ENCODE data around the gene LARGE1.
"Not testable (repeated sequence)": the region's sequence is repeated elsewhere in the genome, so short reads cannot be mapped to it uniquely, and the experiment has no call there.

Gene LARGE1

DNA sequence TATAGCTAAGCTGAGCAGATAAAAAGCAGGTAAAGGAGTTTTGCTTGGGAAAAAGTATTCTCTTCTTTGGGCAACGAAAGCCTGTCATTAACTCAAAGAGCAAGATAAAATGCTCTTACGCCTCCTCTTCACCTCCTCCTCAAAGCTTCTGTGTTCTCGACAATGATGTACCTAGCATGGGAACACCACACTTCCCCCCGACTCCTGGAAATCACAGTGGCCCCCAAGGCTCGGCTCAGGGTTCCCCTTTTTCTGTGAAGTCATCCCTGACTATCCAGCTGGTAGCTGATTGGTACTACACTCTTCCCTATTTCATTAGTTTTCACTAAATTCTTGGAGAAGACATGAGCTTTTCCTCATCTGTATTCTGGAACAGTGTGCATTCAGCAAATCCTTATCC is 336.1 kb downstream of the LARGE1 start:
- DNase-seq = no peak

DNA sequence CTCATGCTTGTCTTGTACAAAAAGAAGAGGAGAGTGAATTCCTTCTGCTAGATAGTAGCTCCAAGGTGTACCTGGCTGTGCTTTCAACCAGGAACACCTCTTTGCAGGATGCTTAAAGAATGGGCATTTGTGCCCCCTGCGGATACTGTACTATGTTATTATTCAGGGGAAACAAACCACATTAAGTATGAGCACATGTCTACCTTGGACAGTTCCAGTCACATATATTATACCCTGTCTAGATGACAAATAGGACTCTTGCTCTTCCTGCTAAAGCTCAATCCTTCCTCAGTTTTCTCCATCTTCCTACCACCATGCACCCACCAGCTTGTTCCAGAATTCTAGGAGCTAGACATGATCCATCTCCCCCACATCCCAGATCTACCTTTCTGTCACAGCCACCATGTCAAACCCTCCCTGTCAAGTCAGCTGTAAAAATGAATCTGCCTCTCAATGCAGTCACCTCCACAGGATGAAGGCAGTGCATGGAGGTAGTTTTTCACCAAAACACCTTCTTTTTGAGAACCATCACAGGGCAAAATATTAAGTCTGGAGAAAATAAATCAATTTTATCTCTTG is 337.4 kb downstream of the LARGE1 start:
- no peak for DNase-seq

DNA sequence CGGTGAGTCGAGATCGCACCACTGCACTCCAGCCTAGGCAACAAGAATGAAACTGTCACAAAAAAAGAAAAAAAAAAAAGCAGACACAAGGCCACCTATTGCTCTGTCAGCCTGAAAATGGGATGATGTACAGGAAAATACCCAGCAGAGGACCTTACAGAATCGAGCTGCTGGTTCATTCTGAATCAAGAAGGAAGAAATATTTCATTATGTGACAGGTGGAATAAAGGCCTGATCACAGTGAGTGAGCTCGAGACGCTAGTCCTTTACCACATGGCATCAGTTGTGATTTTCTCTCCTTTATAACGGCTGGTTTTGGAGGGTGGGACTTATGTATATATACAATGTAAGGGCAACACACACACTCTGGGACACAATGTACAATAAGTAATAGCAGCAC is 340.0 kb downstream of the LARGE1 start:
- DNase-seq = no peak

DNA sequence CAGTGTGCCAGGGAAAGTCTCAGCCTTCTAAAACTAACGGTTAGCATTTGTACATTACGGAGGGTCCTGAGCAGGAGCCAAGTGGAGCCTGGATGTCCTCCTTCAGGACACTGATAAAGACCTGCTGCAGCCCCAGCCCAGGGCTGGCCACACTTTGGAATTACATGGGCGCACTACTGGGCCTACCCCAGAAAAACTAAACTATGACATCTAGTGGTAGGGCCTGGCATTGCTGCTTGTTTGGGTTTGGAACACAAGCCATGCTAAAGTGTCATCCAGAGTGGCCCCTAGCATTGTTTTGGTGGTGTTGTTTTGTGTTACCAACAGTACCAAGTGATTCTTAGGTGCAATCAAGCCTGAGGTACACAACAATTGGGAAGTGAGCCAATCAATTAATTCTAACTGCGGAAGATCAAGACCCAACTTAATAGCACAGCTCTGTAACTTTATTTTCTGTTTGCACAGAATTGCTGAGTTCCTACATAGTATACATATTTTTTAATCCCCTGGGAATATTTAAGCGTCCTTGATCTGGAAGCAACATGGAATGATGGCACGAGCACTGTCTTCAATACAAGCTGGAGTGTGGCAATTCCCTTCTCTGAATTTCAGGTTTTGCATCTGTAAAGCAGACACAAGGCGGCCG is 340.7 kb downstream of the LARGE1 start:
- DNase-seq = no peak

DNA sequence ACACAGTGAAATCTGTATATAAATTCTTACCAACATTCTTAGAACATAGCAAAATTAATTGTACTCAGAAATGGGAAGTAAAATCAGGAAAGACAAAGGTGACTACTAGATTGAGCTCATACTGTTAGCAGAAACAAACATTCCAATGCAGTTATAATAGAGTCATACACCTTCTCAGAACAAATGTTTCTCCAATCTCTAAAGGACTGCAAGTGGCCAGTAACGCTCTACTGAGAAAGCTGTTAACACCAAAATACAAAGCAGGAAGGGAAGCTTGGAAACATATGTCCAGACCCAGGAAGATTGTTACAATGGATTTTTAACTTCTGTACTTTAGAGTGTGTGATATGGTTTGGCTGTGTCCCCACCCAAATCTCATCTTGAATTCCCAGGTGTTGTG is 341.5 kb downstream of the LARGE1 start:
- DNase-seq = no peak

DNA sequence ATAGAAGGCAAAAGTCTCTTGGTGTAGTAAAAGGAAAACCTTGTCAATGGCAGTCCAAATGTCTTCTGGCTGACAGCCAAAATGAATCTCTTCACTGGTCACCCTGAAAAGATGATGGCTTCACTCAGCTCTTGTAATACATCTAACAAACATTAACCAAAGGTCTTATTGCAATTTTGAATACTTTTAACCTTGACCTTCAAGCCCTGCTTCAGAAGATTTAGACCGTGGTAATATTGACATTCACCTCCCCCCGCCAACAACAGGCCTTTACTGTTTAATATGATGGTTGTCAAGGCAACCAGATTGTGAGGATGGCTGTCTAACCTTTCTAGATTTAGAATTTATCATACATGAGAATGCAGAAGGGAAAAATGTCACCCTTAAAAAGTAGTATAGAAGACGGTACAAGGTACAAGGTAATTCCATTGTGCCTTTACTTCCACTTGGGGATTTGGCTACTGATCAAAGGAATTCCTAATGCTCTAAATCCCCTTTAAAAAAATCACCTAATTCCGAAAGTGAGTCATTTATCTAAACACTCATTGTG is 342.3 kb downstream of the LARGE1 start:
- no peak for DNase-seq

DNA sequence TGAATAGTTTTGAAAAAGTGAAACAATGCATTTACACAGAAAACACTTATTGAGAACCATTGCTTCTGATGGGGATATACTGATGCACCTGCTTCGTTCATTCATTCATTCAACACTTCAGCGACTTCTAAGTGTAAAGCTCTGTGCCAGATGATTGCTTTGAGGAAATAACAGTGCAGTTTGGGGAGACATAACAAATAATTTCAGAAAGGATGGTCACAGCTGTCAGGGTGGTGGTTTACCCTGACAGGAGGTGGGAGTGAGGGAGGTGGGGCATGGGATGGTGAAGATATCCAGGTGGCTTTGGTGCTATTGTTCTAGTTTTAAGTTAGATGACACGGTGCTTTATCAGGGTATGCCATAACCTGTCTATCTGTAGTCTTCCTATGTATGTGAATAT is 344.1 kb downstream of the LARGE1 start:
- no peak for DNase-seq

DNA sequence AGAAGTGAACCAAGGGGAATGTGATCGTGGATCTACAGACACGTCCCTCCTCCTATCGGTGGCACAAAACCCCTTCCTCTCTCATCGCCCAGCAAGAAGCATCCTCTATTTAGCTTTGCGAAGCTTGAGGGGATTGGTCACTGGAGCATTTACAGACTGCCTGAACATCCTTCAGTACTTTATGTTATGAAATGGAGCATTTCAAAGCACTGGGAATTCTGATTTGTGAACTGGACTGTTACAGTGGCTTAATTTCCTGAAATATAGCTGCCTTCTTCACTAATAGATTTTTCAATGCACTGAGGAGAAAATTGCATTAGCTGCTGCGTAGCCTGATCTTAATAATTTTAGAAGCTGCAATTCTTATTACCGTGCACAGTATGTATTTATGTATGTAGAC is 344.5 kb downstream of the LARGE1 start:
- DNase-seq = no peak

DNA sequence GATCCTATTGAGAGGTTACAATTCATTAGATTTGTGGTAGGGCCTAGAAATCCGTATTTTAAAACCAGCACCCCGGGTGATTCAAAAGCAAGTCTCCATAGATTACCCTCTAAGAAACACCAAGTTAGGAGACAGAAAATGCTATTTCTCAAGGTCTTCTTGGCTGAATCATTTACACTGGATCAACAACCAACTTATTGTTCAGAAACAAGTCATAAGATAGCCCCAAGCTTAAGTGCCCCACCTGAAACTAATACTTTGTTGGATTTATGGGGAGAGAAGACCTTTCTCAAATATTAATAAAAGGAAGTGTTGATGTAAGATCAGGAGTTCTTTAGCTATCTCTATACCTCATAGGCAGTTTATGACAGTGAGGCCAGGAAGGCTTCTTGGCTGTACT is 345.2 kb downstream of the LARGE1 start:
- DNase-seq = no peak

DNA sequence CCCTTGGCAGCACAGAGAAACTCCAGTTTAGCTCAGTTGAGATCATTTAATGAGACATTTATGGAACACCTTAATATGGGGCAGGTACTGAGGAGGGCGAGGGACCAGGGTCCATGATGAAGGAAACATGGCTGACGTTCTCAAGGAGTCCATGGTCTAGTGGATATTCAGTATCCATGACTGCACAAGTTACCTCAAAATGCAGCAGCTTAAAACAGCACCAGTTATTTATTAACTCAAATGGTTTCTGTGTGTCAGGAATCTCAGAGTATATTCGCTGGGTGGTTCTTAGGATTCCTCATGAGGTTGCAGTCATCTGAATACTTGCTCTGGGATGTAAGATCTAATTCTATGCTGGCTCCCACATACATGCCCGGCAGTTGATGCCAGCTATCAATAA is 346.8 kb downstream of the LARGE1 start:
- no peak for DNase-seq

DNA sequence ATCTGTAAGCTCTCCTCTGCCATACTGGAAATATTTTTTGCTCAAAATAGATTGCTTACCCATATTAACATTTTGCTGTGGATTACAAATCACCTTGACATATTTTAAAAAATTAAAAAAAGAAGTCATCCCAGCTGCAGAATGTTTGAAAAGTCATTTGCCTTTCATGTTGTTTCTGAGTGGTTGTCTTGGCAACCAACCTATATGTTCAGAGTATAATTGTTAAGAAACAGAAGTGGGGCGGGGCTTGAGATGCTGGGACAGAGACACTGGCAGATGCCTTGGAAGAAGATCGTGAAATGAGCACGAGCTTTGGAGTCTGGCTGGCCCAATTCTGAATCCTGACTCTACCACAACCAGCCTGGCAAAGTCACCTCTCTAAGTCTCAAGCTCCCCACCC is 348.2 kb downstream of the LARGE1 start:
- no peak for DNase-seq

DNA sequence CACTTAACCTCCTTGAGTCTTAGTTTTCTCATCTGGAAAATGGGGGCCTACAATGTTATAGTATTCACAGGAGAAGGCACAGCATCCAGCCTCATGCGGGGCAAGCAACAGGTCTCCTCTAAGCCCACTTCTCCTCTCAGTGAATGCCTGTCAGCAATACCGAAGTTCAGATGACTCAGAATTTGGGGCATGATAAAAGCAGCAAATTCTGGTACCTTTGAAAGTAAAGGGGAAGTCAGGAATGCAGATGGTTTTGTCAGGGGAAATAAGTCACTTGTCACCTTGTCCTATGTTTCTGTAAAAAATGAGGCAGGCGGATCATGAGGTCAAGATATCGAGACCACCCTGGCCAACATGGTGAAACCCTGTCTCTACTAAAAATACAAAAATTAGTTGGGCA is 350.2 kb downstream of the LARGE1 start:
- DNase-seq = no peak

DNA sequence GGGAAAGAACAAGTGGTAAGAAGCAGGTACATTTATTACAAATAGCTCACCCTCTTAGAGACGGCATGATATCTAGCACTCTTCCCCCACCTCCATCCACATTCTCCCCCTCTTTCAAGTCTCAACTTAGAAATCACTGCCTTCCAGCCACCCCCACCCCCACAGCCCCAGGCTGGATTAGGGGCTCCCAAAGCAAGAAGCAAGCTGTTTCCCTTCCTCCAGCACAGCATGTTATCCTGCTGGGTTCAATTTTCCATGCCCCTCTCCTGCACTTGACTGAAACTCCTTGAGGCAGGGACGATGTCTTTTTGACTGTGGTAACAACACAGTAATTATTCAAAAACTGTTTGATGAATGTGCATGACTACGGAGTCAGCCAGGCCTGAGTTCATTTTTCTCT is 350.7 kb downstream of the LARGE1 start:
- DNase-seq = no peak

DNA sequence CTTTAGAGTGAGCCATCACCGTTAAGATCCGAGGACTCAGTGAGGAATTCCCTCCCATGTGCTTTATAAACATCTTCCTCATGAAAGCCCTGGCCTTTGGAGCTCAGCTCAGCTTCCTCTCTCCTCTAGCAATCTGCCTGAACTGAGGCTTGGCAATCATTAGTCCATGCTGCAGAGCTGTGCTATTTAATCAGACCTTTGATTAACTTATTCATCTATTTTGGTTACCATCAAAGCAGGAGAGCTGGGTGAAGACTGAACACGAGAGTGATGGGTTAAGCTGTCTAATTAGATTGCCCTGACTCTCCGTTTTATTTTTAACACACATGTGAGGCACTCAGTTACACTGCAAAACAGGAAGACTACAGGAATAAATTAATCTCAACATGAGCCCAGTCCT is 351.3 kb downstream of the LARGE1 start:
- no peak for DNase-seq

DNA sequence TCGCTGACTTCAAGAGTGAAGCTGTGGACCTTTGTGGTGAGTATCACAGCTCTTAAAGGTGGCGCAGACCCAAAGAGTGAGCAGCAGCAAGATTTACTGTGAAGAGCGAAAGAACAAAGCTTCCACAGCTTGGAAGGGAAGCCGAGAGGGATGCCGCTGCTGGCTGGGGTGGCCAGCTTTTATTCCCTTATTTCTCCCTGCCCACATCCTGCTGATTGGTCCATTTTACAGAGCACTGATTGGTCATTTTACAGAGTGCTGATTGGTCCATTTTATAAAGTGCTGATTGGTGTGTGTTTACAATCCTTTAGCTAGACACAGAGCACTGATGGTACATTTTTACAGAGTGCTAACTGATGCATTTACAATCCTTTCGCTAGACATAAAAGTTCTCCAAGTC is 353.8 kb downstream of the LARGE1 start:
- DNase-seq = not testable (repeated sequence)

DNA sequence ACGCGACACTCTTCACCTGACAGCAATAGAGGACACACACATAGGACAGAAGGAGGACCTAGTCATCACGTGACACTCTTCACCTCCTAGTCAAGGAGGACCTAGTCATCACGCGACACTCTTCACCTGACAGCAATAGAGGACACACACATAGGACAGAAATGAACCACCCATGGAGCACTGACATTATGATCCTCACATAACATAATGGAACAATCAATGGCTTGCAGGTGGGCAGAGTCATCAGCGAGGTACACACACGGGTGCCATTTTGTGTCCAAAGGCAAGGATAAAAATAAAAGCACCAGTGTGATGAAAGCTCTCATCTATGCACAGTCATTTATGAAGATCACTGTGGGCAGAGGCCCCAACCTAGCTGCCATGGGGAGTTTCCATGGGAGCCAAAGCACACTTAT is 354.7 kb downstream of the LARGE1 start:
- no peak for DNase-seq

DNA sequence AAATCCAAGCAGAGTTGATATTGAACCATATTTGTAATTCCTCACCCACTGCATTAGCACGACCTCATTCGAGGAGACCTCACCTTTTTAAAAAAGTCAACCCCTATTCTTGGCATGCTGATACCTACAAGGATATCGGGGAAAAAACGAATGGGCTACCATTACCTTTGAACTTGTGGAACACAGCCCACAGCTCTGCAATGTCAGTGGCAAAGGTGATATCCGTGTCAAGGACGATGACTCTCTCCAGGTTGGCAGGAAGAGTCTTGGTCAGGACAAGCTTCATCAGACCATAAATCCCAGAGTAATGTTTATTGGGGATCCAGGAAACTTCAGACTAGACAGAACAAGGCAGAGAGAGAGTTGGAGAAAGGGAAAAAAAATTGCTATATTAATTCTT is 355.6 kb downstream of the LARGE1 start:
- no peak for DNase-seq

DNA sequence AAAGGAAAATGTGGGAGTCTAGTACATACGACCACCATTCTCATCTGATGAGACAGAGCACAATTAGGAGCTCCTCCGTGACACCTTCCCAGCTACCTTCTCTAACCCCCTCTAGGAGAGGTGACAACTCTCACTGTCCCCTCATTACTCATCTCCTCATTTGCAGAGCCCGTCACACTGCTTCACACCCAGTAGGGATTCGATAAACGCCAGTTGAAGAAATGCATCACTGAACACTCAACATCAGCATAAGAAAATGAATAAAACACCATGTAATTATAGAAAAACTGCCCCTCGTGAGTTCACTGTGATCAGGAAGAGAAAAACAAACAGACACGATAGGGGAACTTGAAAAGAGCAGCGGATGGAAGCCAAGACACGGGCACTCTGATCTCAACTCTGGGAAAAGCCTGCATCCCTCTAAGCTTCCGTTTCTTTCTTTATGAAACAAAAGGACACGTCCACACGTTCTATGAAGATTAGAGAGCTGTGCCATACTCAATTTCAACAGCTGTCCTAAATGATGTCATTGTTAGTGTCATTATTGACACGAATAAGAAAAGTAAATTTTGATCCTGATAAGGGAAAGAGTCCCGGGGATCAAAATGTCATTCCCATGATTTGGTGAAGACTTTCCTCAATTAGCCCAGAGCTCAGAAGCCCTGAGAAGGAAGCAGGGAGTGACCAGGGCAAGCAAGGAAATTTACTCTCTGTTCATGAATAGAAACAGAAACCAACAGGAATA is 356.9 kb downstream of the LARGE1 start:
- no peak for DNase-seq

DNA sequence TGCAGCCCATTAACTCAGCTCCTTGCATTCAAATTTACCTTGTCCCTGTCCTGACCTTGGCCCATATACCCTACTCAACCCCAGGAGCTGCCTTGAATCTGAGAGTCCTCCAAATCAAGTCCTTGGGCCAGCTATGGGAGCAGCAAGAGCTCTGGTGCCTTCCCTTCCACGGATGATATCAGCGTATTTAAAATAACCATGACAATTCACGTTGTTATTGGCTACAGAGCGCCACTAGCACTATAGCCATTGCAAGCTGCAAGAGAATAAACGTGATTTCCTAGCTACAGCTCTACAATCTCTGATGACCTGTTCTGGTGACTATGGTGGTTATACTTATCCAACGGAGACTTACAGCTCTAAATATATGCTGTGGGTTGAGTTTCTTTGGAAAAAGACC is 357.8 kb downstream of the LARGE1 start:
- DNase-seq = no peak

DNA sequence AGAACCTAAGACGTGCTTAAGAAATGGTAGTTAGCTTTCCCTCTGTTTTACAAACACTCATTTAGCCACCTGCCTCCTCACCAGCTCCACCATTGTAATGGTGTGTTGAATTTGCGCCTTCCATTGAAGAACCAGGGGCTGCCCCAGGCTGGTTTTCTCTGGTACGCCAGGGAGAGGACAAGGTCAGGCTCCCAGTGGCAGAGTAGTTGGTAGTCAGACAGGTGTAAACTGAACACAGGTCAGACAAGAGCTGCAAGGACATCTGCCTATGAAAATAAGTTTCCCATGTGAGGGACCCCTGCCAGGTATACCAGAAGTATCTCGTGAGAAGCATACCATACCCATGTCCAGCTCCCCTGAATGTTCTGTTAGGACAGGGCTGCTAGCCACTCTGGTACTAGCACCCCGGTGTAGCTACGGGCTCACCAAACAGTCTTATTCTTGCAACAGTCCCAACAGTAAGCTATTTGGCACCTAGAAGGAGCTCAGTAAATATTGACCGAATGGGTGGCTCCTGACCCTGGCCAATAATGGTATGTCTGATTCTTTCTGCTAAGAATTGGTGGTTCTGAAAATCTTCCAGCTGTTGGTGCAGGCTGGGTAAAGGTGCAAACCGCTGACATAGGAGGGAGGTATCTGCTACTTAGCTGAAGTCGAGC is 359.0 kb downstream of the LARGE1 start:
- DNase-seq = no peak

DNA sequence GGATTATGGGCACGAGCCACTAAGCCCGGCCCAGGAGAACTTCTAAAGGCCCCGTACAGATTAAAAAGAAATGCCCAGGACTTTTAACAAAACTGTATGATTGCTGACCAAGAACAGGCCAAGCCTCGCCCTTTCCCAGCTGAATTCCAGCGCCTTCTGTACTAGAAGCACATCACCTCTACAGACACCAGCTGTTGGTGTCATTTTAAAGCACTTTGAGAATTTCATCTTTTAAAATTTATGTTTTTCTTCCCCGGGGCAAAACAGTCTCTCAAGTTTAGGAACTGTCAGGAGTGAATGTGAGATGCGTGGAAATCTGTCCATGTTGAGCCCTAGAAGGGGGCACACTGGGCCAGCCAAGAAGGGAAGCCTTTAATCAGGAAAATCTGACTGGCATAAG is 362.4 kb downstream of the LARGE1 start:
- DNase-seq = no peak

DNA sequence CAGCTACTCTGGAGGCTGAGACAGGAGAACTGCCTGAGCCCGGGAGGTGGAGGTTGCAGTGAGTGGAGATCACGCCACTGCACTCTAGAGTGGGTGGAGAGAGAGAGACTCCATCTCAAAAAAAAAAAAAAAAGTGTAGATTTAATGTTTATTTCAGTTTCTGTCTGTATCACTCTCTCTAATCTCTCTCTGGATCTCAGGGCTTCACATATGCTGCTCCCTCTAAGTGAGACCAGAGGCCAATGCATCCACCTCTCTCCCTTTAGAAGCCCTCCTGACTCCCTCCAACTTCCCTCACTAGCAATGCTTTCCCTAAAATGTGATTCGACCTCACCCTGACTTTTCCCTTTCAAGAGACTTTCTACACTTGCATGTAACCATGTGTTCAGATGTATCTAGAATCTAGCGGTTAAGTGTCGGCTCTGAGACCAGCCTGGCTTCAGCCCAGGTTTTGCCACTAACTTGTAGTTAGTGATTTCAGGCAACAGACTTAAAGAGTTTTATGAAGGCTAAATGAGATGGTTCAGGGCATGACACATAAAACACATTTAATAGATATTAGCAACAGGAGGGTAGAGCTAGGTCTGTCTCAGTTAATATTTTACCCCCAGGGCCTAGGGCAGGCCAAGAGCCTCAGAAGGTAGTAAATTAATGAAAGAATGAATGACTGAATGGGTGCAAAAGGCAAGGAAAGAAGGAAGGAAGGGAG is 364.3 kb downstream of the LARGE1 start:
- no peak for DNase-seq

DNA sequence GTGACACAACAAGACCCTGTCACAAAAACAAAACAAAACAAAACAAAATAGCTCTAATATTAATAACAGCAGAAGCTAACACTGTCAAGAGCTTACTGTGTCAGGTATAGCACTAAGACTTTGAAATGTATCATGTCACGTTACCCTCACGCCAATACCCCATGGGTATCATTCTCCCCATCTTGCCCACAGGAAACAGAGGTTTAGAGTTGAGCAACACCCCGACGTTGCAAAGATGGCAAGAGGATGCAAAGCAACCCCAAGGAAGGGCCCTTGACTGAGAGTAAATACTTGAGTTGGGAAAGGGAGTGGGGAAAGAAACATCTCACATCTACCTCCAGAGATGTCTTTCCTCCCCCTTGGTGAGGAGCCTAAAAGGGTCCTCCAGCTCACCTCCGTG is 366.8 kb downstream of the LARGE1 start:
- no peak for DNase-seq

Measured in SIG-M5 (cell line).